ENCODE measurements around the gene ZNF433.

ZNF433 gene

GRCh38 chr19:11973019-11973810 is 62.3 kb downstream of the ZNF433 start:
- no peak for TF ChIP-seq CTCF (IDR thresholded peaks at IDR 0.05; ENCODE audit: low read depth, low read length, missing control alignments)
- no peak overlapping the region for H3K4me3 ChIP-seq (ENCODE audit: low read depth, low read length)
- DNase-seq (ENCODE audit: low read depth): no peak

GRCh38 chr19:11971041-11971440 is 64.4 kb downstream of the ZNF433 start:
- no peak overlapping the region for H3K4me3 ChIP-seq (ENCODE audit: low read depth, low read length)
- TF ChIP-seq CTCF (IDR thresholded peaks at IDR 0.05; ENCODE audit: low read depth, low read length, missing control alignments): no peak
- no peak for DNase-seq (ENCODE audit: low read depth)

- H3K4me3 ChIP-seq (ENCODE audit: low read depth, low read length): no peak overlapping the region
- no peak for DNase-seq (ENCODE audit: low read depth)
- TF ChIP-seq CTCF (IDR thresholded peaks at IDR 0.05; ENCODE audit: low read depth, low read length, missing control alignments): no peak
Observed at GRCh38 chr19:11970174-11970573, 65.3 kb downstream of the ZNF433 start.

- peak; percentile 84 for DNase-seq (ENCODE audit: low read depth)
- H3K4me3 ChIP-seq (ENCODE audit: low read depth, low read length): peak within 1 kb of the TSS; percentile 77
- no peak for TF ChIP-seq CTCF (IDR thresholded peaks at IDR 0.05; ENCODE audit: low read depth, low read length, missing control alignments)
Observed at GRCh38 chr19:11964858-11965645, 70.4 kb downstream of the ZNF433 start, which contains the start of gene ZNF763. TSS of gene ZNF763 (plus strand) at chr19:11965040. CDS start at chr19:11965209, 169 bp downstream.

Measured in GM12864 (cell line).